Measurements from ENCODE around the gene CCDC85C. TPM values are rescaled to one million over a fixed set of nuclear protein-coding genes. Genes with fewer than 3 reads are reported as not detected.
A peak's percentile ranks its signal among the peaks of the same experiment; 100 is the strongest.

CCDC85C gene
- total RNA-seq, 1 experiment from 2014 or later: 35.8 TPM

GRCh38 chr14:99572173-99572999 lies 31.6 kb downstream of the CCDC85C start (continued):
- TF ChIP-seq ZNF532 (CRISPR knock-in tag; IDR thresholded peaks at IDR 0.05; ENCODE audit: borderline replicate concordance) (no peak), ATF2 (CRISPR knock-in tag; IDR thresholded peaks at IDR 0.05; ENCODE audit: borderline replicate concordance, low read depth) (no peak), ZSCAN18 (CRISPR knock-in tag; IDR thresholded peaks at IDR 0.05) (no peak), ZNF416 (CRISPR knock-in tag; IDR thresholded peaks at IDR 0.05) (no peak), NFE2L1 (CRISPR knock-in tag; IDR thresholded peaks at IDR 0.05) (no peak)

GRCh38 chr14:99571303-99571986 lies 32.6 kb downstream of the CCDC85C start:
- Mint-ChIP-seq H3K27ac (peak overlapping the region; percentile 45; the same call in 1 of the 2 replicates), H3K36me3 (no peaks in the 10 kb centered on the region), H3K4me1 (peaks cover 79% of the 10 kb centered on the region), H3K4me3 (no peak overlapping the region), H3K27me3 (ENCODE audit: low read depth) (peaks cover 8% of the 10 kb centered on the region; the same call in 1 of the 2 replicates), H3K9me3 (no peaks in the 10 kb centered on the region)
- ATAC-seq (peak; percentile 3; the same call in 1 of the 2 replicates), DNase-seq (ENCODE audit: low spot score) (no peak)
- ChIA-PET POLR2A (no interaction called here), CTCF (interaction anchor here (0.5 to 1.0 kb wide), 2 partner anchors 38 to 47 kb away, joined by 4 read pairs; no protein-coding TSS in a partner anchor)
- TF ChIP-seq ZNF232 (CRISPR knock-in tag; IDR thresholded peaks at IDR 0.05): no peak
- no peak for TF ChIP-seq ATF6 (CRISPR knock-in tag; IDR thresholded peaks at IDR 0.05)
- no peak for TF ChIP-seq ZNF138 (CRISPR knock-in tag; conservative IDR thresholded peaks at IDR 0.05)
- no peak for TF ChIP-seq JUN (CRISPR knock-in tag; IDR thresholded peaks at IDR 0.05)
- no peak for TF ChIP-seq ZNF416 (CRISPR knock-in tag; IDR thresholded peaks at IDR 0.05)
- no peak for TF ChIP-seq ZMAT4 (CRISPR knock-in tag; IDR thresholded peaks at IDR 0.05)
- TF ChIP-seq ZNF219 (CRISPR knock-in tag; IDR thresholded peaks at IDR 0.05; ENCODE audit: borderline replicate concordance): no peak
- TF ChIP-seq FOXK1 (CRISPR knock-in tag; IDR thresholded peaks at IDR 0.05): no peak
- no peak for TF ChIP-seq E2F5 (CRISPR knock-in tag; IDR thresholded peaks at IDR 0.05)
- no peak for TF ChIP-seq NFYB (CRISPR knock-in tag; conservative IDR thresholded peaks at IDR 0.05; ENCODE audit: low read depth)
- TF ChIP-seq ZNF317 (CRISPR knock-in tag; IDR thresholded peaks at IDR 0.05; ENCODE audit: borderline replicate concordance, low read depth): no peak
- no peak for TF ChIP-seq GABPB1 (CRISPR knock-in tag; IDR thresholded peaks at IDR 0.05)
